PC-3 (cell line): ENCODE data around the gene MADCAM1.

ENCODE experiments used
- CTCF ChIP-seq: fragments of 300-600 bp; sonication (generic); conservative IDR thresholded peaks from 2 replicates; pipeline ENCODE4 v1.5.1; 2017; ENCODE audit warnings: antibody characterized with exemption, low read depth, mild to moderate bottlenecking, low read length
- EZH2 ChIP-seq: fragments of 300-600 bp; sonication (generic); IDR thresholded peaks from one replicate; pipeline ENCODE4 v1.6.1; 2017; ENCODE audit warnings: antibody characterized with exemption, mild to moderate bottlenecking, low read length; ENCODE audit not compliant: unreplicated experiment
- EZH2phosphoT487 ChIP-seq: fragments of 300-600 bp; sonication (generic); IDR thresholded peaks from 2 replicates; pipeline ENCODE4 v1.6.1; 2018; ENCODE audit warnings: mild to moderate bottlenecking, antibody characterized with exemption, low read length, borderline replicate concordance

DNA sequence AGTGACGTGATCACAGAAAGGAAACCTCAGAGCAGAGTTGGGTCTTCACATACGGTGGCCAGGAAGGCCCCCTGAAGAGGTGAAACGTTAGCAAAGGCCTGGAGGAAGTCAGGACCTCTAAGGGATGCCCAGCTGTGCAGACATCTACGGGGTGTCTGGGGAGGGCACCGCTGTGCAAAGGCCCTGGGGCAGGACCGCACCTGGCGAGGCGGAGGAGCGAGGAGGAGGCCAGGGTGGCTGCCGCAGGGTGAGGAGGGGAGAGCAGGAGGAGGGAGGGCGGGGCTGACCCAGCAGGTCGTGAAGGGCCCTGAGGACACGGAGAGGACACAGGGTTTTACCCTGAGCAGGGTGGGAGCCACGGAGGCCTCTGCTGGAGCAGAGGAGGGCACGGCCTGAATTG lies 11.8 kb upstream of the MADCAM1 start:
- TF ChIP-seq CTCF (no peak), EZH2 (no peak), EZH2phosphoT487 (no peak)
